Panc1 (cell line): ENCODE results near the gene RBMX.

Experiments
- CTCF ChIP-seq: fragments of 450-650 bp; IDR thresholded peaks from 2 replicates; pipeline ENCODE4 v1.5.1; 2017; ENCODE audit warnings: mild to moderate bottlenecking
- POLR2AphosphoS5 ChIP-seq: IDR thresholded peaks from 2 replicates; pipeline ENCODE4 v1.6.1; 2012; ENCODE audit warnings: mild to moderate bottlenecking, low read depth, low read length, moderate library complexity
- REST ChIP-seq, 2 experiments: IDR thresholded peaks; 2 replicates each; pipeline ENCODE4 v1.6.1; 2011 to 2012; ENCODE audit warnings: low read depth in 2 of 2, control low read depth in 1 of 2, low read length in 1 of 2, mild to moderate bottlenecking in 1 of 2, moderate library complexity in 1 of 2; ENCODE audit not compliant: insufficient read depth in 1 of 2
- SIN3A ChIP-seq: IDR thresholded peaks from 2 replicates; pipeline ENCODE4 v1.6.1; 2012; ENCODE audit warnings: low read depth, mild to moderate bottlenecking, low read length, moderate library complexity, borderline replicate concordance; ENCODE audit not compliant: insufficient read depth

GRCh38 chrX:136863826-136864225 is 16.7 kb downstream of the RBMX start:
- TF ChIP-seq POLR2AphosphoS5 (no peak), CTCF (no peak), SIN3A (no peak), REST (IDR thresholded peaks at IDR 0.05; ENCODE audit: insufficient read depth in 1 of 2, low read depth in 2 of 2, low read length in 1 of 2) (no peak)
